Endothelial cell of umbilical vein (primary cell): ENCODE data around the gene TSGA10IP. TPM values are rescaled to one million over a fixed set of nuclear protein-coding genes. Genes with fewer than 3 reads are reported as not detected.

ENCODE experiments used
- BruUV-seq: library from RNA; stranded (reverse); fragments of 400-500 nt; replicated peaks from 2 replicates; lab custom pipeline; 2021; lab: Mats Ljungman, UMichigan
- CTCF ChIA-PET: fragments of 300-600, 350-600 bp; sonication (Branson Sonifier 250); formaldehyde crosslinking; loops from one replicate; lab custom pipeline; 2021; ENCODE audit warnings: antibody characterized with exemption, inconsistent platforms; lab: Charles Lee
- POLR2A ChIA-PET: fragments of 300-600, 350-600 bp; sonication (Branson Sonifier 250); formaldehyde crosslinking; loops from one replicate; lab custom pipeline; 2021; ENCODE audit warnings: antibody characterized with exemption, inconsistent platforms; lab: Charles Lee
- DNase-seq: peaks from one replicate; pipeline ENCODE4 v3.0.0-alpha.2; 2011; ENCODE audit warnings: low read depth, low spot score
- FAIRE-seq: peaks from 2 replicates; lab custom pipeline; 2011; peaks lifted over from hg19 to GRCh38; lab: Jason Lieb, UNC
- H2AFZ ChIP-seq: 2 replicates; pipeline ENCODE4 v1.6.0; 2012; ENCODE audit warnings: low read depth, low read length, control low read depth, inconsistent platforms
- H3K27ac ChIP-seq: 2 replicates; pipeline ENCODE4 v1.5.1; 2011; ENCODE audit warnings: low read depth, mild to moderate bottlenecking, control low read depth, low read length, moderate library complexity; ENCODE audit not compliant: insufficient read depth
- H3K27me3 ChIP-seq, 2 experiments: 2 replicates each; pipeline versions ENCODE4 v1.6.0 to v1.6.1; 2011; ENCODE audit warnings: low read length in 2 of 2, mixed read lengths in 1 of 2; ENCODE audit not compliant: control insufficient read depth in 2 of 2, insufficient read depth in 2 of 2
- H3K36me3 ChIP-seq, 2 experiments: 2 replicates in 1 of 2; 3 replicates in 1 of 2; pipeline ENCODE4 v1.5.1; 2011; ENCODE audit warnings: low read length in 2 of 2, mild to moderate bottlenecking in 1 of 2, moderate library complexity in 1 of 2; ENCODE audit not compliant: control insufficient read depth in 2 of 2, insufficient read depth in 2 of 2; ENCODE audit errors: extremely low read depth in 1 of 2
- H3K4me1 ChIP-seq: 3 replicates; pipeline ENCODE4 v1.5.1; 2011; ENCODE audit warnings: mild to moderate bottlenecking, low read length; ENCODE audit not compliant: control insufficient read depth, insufficient read depth; ENCODE audit errors: extremely low read depth
- H3K4me2 ChIP-seq: 2 replicates; pipeline ENCODE4 v1.6.1; 2011; ENCODE audit warnings: low read length, control low read depth, mixed read lengths; ENCODE audit not compliant: insufficient read depth
- H3K4me3 ChIP-seq, 3 experiments: fragments of 200-600 bp in 1 of 3; sonication (generic), shearing (Covaris generic) in 1 of 3; replicated peaks in 1 of 3; 2 replicates each; pipeline ENCODE4 v1.5.1; 2011 to 2016; ENCODE audit warnings: control low read depth in 3 of 3, low read length in 3 of 3, mild to moderate bottlenecking in 2 of 3, inconsistent platforms in 1 of 3, low read depth in 1 of 3, moderate library complexity in 1 of 3; ENCODE audit not compliant: insufficient read depth in 1 of 3
- H3K79me2 ChIP-seq: 2 replicates; pipeline ENCODE4 v1.6.0; 2012; ENCODE audit warnings: low read length, inconsistent platforms; ENCODE audit not compliant: control insufficient read depth, insufficient read depth
- H3K9ac ChIP-seq: replicated peaks from 2 replicates; pipeline ENCODE3; 2011; ENCODE audit warnings: low read length, control low read depth; ENCODE audit not compliant: insufficient read depth; ENCODE audit errors: extremely low read depth
- H3K9me1 ChIP-seq: replicated peaks from 3 replicates; pipeline ENCODE4 v1.6.0; 2011; ENCODE audit warnings: mild to moderate bottlenecking, low read length; ENCODE audit not compliant: control insufficient read depth, insufficient read depth; ENCODE audit errors: extremely low read depth
- H3K9me3 ChIP-seq: replicated peaks from 2 replicates; pipeline ENCODE4 v1.5.1; 2012; ENCODE audit warnings: low read length, inconsistent platforms; ENCODE audit not compliant: control insufficient read depth, insufficient read depth
- H4K20me1 ChIP-seq: replicated peaks from 2 replicates; pipeline ENCODE3; 2011; ENCODE audit warnings: mild to moderate bottlenecking, low read length; ENCODE audit not compliant: control insufficient read depth, insufficient read depth; ENCODE audit errors: extremely low read depth
- CTCF ChIP-seq, 2 donors: IDR thresholded peaks; 1 replicate in 1 of 2; 2 replicates in 1 of 2; pipeline ENCODE4 v1.5.1; 2011; ENCODE audit warnings: low read length in 2 of 2, mild to moderate bottlenecking in 2 of 2, moderate library complexity in 2 of 2, control low read depth in 1 of 2, inconsistent platforms in 1 of 2, low read depth in 1 of 2; ENCODE audit not compliant: insufficient read depth in 1 of 2; ENCODE audit errors: extremely low read depth in 1 of 2
- FOS ChIP-seq: IDR thresholded peaks from 2 replicates; pipeline ENCODE4 v1.6.1; 2011; ENCODE audit warnings: mild to moderate bottlenecking, low read length, moderate library complexity, borderline replicate concordance; ENCODE audit not compliant: insufficient read depth
- GATA2 ChIP-seq: IDR thresholded peaks from 2 replicates; pipeline ENCODE4 v1.7.0; 2011; ENCODE audit warnings: low read depth, mild to moderate bottlenecking, moderate library complexity, mixed read lengths, low read length; ENCODE audit not compliant: insufficient read length, insufficient read depth
- JUN ChIP-seq: IDR thresholded peaks from 2 replicates; pipeline ENCODE4 v1.6.1; 2011; ENCODE audit warnings: borderline replicate concordance, low read depth; ENCODE audit not compliant: insufficient read length, insufficient read depth
- MAX ChIP-seq: IDR thresholded peaks from 2 replicates; pipeline ENCODE4 v1.6.1; 2011; ENCODE audit not compliant: insufficient read depth, insufficient read length
- POLR2A ChIP-seq: IDR thresholded peaks from 2 replicates; pipeline ENCODE4 v1.6.1; 2012; ENCODE audit warnings: low read depth, mild to moderate bottlenecking, control low read depth, low read length
- dilution Hi-C: fragments of 300-500 bp; cut with MboI; formaldehyde crosslinking; loops from one replicate; pipeline ENCODE4 v1.15.0; 2019; ENCODE audit warnings: low sequenced_read_pairs; ENCODE audit not compliant: extremely low pct_ligation_motif_present
- intact Hi-C: fragments of 100-400 bp; cut with micrococcal nuclease; formaldehyde crosslinking; loops from one replicate; pipeline ENCODE4 v1.10.0; 2022
- polyA plus RNA-seq, 4 experiments: library from polyadenylated mRNA; depleted of rRNA in 3 of 4; stranded (reverse) in 3 of 4; unstranded in 1 of 4; fragments of >200 nt; gene quantifications; 2 replicates each; pipeline versions ENCODE4 v1.2.1 to v1.2.3, GENCODE V29; 2011 to 2012; ENCODE audit warnings: missing spikeins in 1 of 4
- total RNA-seq: library from RNA; stranded (reverse); gene quantifications from 2 replicates; pipeline ENCODE4 v1.2.3, GENCODE V29; 2021

TSGA10IP gene
- total and polyA plus RNA-seq, 2 donors (not counting 3 experiments of a cell fraction or from before 2014, with no cell fraction given), result not detected

- no peaks in the 10 kb centered on the region for H3K27me3 ChIP-seq
- H3K9ac ChIP-seq, result no peak overlapping the region
- no peaks in the 10 kb centered on the region for H4K20me1 ChIP-seq
- BruUV-seq, result no TSS peak
- H3K4me3 ChIP-seq, result no peak overlapping the region
- no peaks in the 10 kb centered on the region for H3K4me1 ChIP-seq
- intact Hi-C loops (no loop called here), dilution Hi-C loops (no loop called here)
- no peak overlapping the region for H2AFZ ChIP-seq
- TF ChIP-seq POLR2A (no peak), MAX (no peak), GATA2 (no peak), FOS (no peak), CTCF (IDR thresholded peaks at IDR 0.05; ENCODE audit: extremely low read depth in 1 of 2, insufficient read depth in 1 of 2, low read depth in 1 of 2, low read length in 2 of 2) (no peak), JUN (no peak)
- DNase-seq (no peak), FAIRE-seq (no peak)
- H3K36me3 ChIP-seq, result peaks cover 0 to 16% of the 10 kb centered on the region in 2 experiments
- H3K79me2 ChIP-seq, result no peaks in the 10 kb centered on the region
- ChIA-PET CTCF (interaction anchor here (1.0 to 4.7 kb wide), 4 partner anchors 11 to 203 kb away, joined by 3 to 33 read pairs (median 10); partner anchors contain the start of gene FIBP), POLR2A (interaction anchor here (0.9 kb wide), 1 partner anchor 95 kb away, joined by 4 read pairs; the partner anchor contains the start of gene FIBP)
- no peak overlapping the region for H3K4me2 ChIP-seq
- no peaks in the 10 kb centered on the region for H3K9me3 ChIP-seq
- no peaks in the 10 kb centered on the region for H3K9me1 ChIP-seq
- no peak overlapping the region for H3K27ac ChIP-seq
Observed at GRCh38 chr11:65982824-65983588, 37.7 kb downstream of the TSGA10IP start.
